DND-41 (cell line): ENCODE data around the gene TFEB.

Experiments
- ATAC-seq: fragments of 200-7000 bp; cut with Tn5 transposase; 3 replicates; pipeline ENCODE4 v1.9.1; 2021; ENCODE audit warnings: low read depth; ENCODE audit not compliant: insufficient read depth
- DNase-seq: peaks from one replicate; pipeline ENCODE4 v3.0.0-alpha.2; 2020
- H2AFZ ChIP-seq: 2 replicates; pipeline ENCODE4 v1.6.0; 2012; ENCODE audit warnings: low read depth, low read length
- H3K27ac ChIP-seq: 2 replicates; pipeline ENCODE4 v1.5.1; 2012; ENCODE audit warnings: low read length, inconsistent platforms
- H3K27me3 ChIP-seq: fragments of 200-600 bp; sonication (generic); 2 replicates; pipeline ENCODE4 v1.6.0; 2012; ENCODE audit warnings: low read length, mild to moderate bottlenecking, inconsistent platforms; ENCODE audit not compliant: insufficient read depth, poor library complexity
- H3K36me3 ChIP-seq: 2 replicates; pipeline ENCODE4 v1.5.1; 2012; ENCODE audit warnings: low read length, inconsistent platforms; ENCODE audit not compliant: insufficient read depth
- H3K4me1 ChIP-seq: 2 replicates; pipeline ENCODE4 v1.5.1; 2012; ENCODE audit warnings: mild to moderate bottlenecking, low read length; ENCODE audit not compliant: insufficient read depth
- H3K4me2 ChIP-seq: 2 replicates; pipeline ENCODE4 v1.6.0; 2012; ENCODE audit warnings: mild to moderate bottlenecking, moderate library complexity, low read length, inconsistent platforms; ENCODE audit not compliant: insufficient read depth
- H3K4me3 ChIP-seq, 2 experiments: fragments of 200-600 bp in 1 of 2; shearing (Covaris generic) in 1 of 2; 2 replicates each; pipeline ENCODE4 v1.5.1; 2012 to 2016; ENCODE audit warnings: inconsistent platforms in 2 of 2, low read length in 2 of 2, mild to moderate bottlenecking in 2 of 2, low read depth in 1 of 2, moderate library complexity in 1 of 2
- H3K79me2 ChIP-seq: 2 replicates; pipeline ENCODE4 v1.6.0; 2012; ENCODE audit warnings: low read length, inconsistent platforms; ENCODE audit not compliant: insufficient read depth
- H3K9ac ChIP-seq: 2 replicates; pipeline ENCODE4 v1.6.0; 2012; ENCODE audit warnings: low read depth, mild to moderate bottlenecking, inconsistent platforms, low read length, moderate library complexity
- H3K9me3 ChIP-seq: 2 replicates; pipeline ENCODE4 v1.5.1; 2012; ENCODE audit warnings: low read length, moderate library complexity, mild to moderate bottlenecking, inconsistent platforms; ENCODE audit not compliant: insufficient read depth, severe bottlenecking
- H4K20me1 ChIP-seq: 2 replicates; pipeline ENCODE4 v1.6.0; 2012; ENCODE audit warnings: low read length; ENCODE audit not compliant: insufficient read depth
- CTCF ChIP-seq: IDR thresholded peaks from 2 replicates; pipeline ENCODE4 v1.5.1; 2012; ENCODE audit warnings: borderline replicate concordance, low read length, moderate library complexity, mild to moderate bottlenecking; ENCODE audit not compliant: poor library complexity, severe bottlenecking; ENCODE audit errors: extremely low read depth
- EZH2 ChIP-seq: IDR thresholded peaks from 3 replicates; pipeline ENCODE4 v1.6.1; 2012; ENCODE audit warnings: borderline replicate concordance, low read depth, mild to moderate bottlenecking, moderate library complexity, low read length, inconsistent platforms; ENCODE audit not compliant: severe bottlenecking

The TFEB gene

GRCh38 chr6:41728073-41728936 lies 7.1 kb downstream of the TFEB start:
- Histone ChIP-seq H2AFZ (no peak overlapping the region), H3K36me3 (no peaks in the 10 kb centered on the region), H3K27ac (no peak overlapping the region), H3K9me3 (no peaks in the 10 kb centered on the region), H4K20me1 (peaks cover 18% of the 10 kb centered on the region), H3K9ac (no peak overlapping the region), H3K27me3 (no peaks in the 10 kb centered on the region), H3K4me3 (no peak overlapping the region), H3K4me1 (peaks cover 8% of the 10 kb centered on the region; the same call in 1 of the 2 replicates), H3K4me2 (no peak overlapping the region), H3K79me2 (no peaks in the 10 kb centered on the region)
- TF ChIP-seq CTCF (no peak), EZH2 (no peak)
- ATAC-seq (no peak; the same call in 2 of the 3 replicates), DNase-seq (no peak)

DNA sequence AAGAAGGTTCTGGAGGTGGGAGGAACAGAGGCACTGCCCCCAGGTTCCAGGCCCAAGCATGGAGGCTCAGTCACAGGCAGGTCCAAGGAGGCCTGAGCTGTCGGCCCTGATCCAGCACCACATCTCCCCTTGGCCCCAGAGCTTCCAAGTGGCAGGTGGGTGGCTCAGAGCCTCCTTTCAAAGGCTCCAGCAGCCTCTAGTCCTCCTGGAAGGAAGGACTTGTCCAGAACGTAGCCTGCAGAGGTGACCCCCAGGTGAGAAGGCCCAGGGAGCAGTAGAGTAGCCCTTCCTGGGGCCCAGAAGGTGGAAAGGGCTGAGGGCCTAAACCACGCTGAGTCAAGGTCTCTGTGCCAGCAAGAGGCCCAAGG lies 7.7 kb downstream of the TFEB start:
- Histone ChIP-seq H2AFZ (no peak overlapping the region), H3K36me3 (no peaks in the 10 kb centered on the region), H3K4me1 (0 out of 2 replicates have a peak, but pooled peaks cover 3% of the 10 kb centered on the region), H3K79me2 (no peaks in the 10 kb centered on the region), H3K27me3 (no peaks in the 10 kb centered on the region), H3K27ac (no peak overlapping the region), H3K9me3 (no peaks in the 10 kb centered on the region), H3K9ac (no peak overlapping the region), H3K4me3 (no peak overlapping the region), H3K4me2 (no peak overlapping the region), H4K20me1 (peaks cover 13% of the 10 kb centered on the region; the same call in 1 of the 2 replicates)
- ATAC-seq (no peak), DNase-seq (no peak)
- TF ChIP-seq EZH2 = no peak
- no peak for TF ChIP-seq CTCF

- H3K4me1 ChIP-seq = no peaks in the 10 kb centered on the region
- no peak overlapping the region for H3K9ac ChIP-seq
- no peak overlapping the region for H2AFZ ChIP-seq
- no peaks in the 10 kb centered on the region for H3K79me2 ChIP-seq
- H3K9me3 ChIP-seq = no peaks in the 10 kb centered on the region
- no peaks in the 10 kb centered on the region for H3K36me3 ChIP-seq
- no peak for DNase-seq
- TF ChIP-seq CTCF = no peak
- peaks cover 12% of the 10 kb centered on the region; the same call in 1 of the 2 replicates for H4K20me1 ChIP-seq
- no peaks in the 10 kb centered on the region for H3K27me3 ChIP-seq
- ATAC-seq = no peak
- H3K4me2 ChIP-seq = no peak overlapping the region
- H3K4me3 ChIP-seq = no peak overlapping the region
- no peak overlapping the region for H3K27ac ChIP-seq
These were observed 8.5 kb downstream of the TFEB start for GRCh38 chr6:41726876-41727275.
